ENCODE measurements around the gene PDE7B. TPM values are rescaled to one million over a fixed set of nuclear protein-coding genes. Genes with fewer than 3 reads are reported as not detected.

The PDE7B gene
- total and polyA plus RNA-seq, 2 of the 4 experiments (the other 2 are of a cell fraction), result 7.8 to 12.4 TPM

- no peak overlapping the region for H3K4me2 ChIP-seq (ENCODE audit: low read depth, low read length)
- intact Hi-C loops (cut with micrococcal nuclease) (no loop called here), in situ Hi-C loops (cut with MboI; ENCODE audit: low sequenced_read_pairs) (no loop called here), dilution Hi-C loops (cut with HindIII; ENCODE audit: low sequenced_read_pairs, unreplicated experiment) (no loop called here)
- ATAC-seq (ENCODE audit: low read depth), result peak; percentile 50
- no peak overlapping the region for H2AFZ ChIP-seq (replicated peaks; ENCODE audit: low read length, poor library complexity)
- H2BK5ac ChIP-seq (ENCODE audit: low read depth, low read length, poor library complexity, severe bottlenecking), result peak overlapping the region; percentile 59
- H3K23ac ChIP-seq (ENCODE audit: low read depth, low read length), result no peak overlapping the region
- peak overlapping the region; percentile 8; the same call in 1 of the 2 replicates for H3K27ac ChIP-seq (ENCODE audit: insufficient read depth, low read length)
- peak overlapping the region; percentile 45; the same call in 1 of the 2 replicates for H2BK120ac ChIP-seq (ENCODE audit: low read depth, low read length)
- TF ChIP-seq RCOR1 (IDR thresholded peaks at IDR 0.05; ENCODE audit: insufficient replicate concordance, low read length) (no peak), RAD21 (IDR thresholded peaks at IDR 0.05; ENCODE audit: low read length) (no peak), RFX5 (IDR thresholded peaks at IDR 0.05; ENCODE audit: low read depth, low read length) (no peak), ELK1 (IDR thresholded peaks at IDR 0.05; ENCODE audit: borderline replicate concordance, low read depth, low read length) (no peak), MAZ (IDR thresholded peaks at IDR 0.05; ENCODE audit: borderline replicate concordance, low read depth, low read length) (no peak), NFE2L2 (IDR thresholded peaks at IDR 0.05; ENCODE audit: low read depth, low read length) (no peak), BHLHE40 (IDR thresholded peaks at IDR 0.05; ENCODE audit: low read depth, low read length) (no peak), MXI1 (IDR thresholded peaks at IDR 0.05; ENCODE audit: borderline replicate concordance, low read depth, low read length) (no peak), MAFK (IDR thresholded peaks at IDR 0.05; ENCODE audit: low read depth, low read length) (no peak), CHD1 (IDR thresholded peaks at IDR 0.05; ENCODE audit: low read depth, low read length) (no peak), POLR2A (IDR thresholded peaks at IDR 0.05; ENCODE audit: low read depth, low read length) (no peak), SMC3 (IDR thresholded peaks at IDR 0.05; ENCODE audit: low read depth, low read length) (no peak), CTCF (conservative IDR thresholded peaks at IDR 0.05; ENCODE audit: low read depth, low read length) (no peak), CEBPB (IDR thresholded peaks at IDR 0.05; ENCODE audit: low read depth, low read length) (no peak), FOS (IDR thresholded peaks at IDR 0.05; ENCODE audit: low read depth, low read length) (no peak)
- H4K91ac ChIP-seq (ENCODE audit: insufficient read depth, low read depth, low read length), result 0 out of 2 replicates have a peak overlapping the region, but pooled peaks have one; percentile 1
- 0 out of 2 replicates have a peak overlapping the region, but pooled peaks have one; percentile 21 for H2AK5ac ChIP-seq (ENCODE audit: low read depth, low read length)
- H3K27me3 ChIP-seq (ENCODE audit: control insufficient read depth, insufficient read depth, low read length), result no peaks in the 10 kb centered on the region
- H3K9ac ChIP-seq (ENCODE audit: low read depth, low read length), result no peak overlapping the region
- peak overlapping the region in 1 of 2 experiments; percentile 22; a peak in 2 of 4 replicates for H4K8ac ChIP-seq (ENCODE audit: low read depth in 2 of 2, low read length in 2 of 2)
- H3K56ac ChIP-seq (ENCODE audit: extremely low read depth, insufficient read depth, low read length), result no peak overlapping the region
- POLR2A ChIA-PET (ENCODE audit: unreplicated experiment), result no interaction called here
- H2AK9ac ChIP-seq (replicated peaks; ENCODE audit: low read depth, low read length, poor library complexity), result no peak overlapping the region
- BruUV-seq (replicated peaks), result no TSS peak
- 0% methylated on average over 1 of the region's 6 CpGs; no CpG with 5 or more reads in 1 of the 2 experiments for WGBS, 2 experiments (ENCODE audit: extremely low coverage in 2 of 2, insufficient read length in 1 of 2)
- H3K4ac ChIP-seq (ENCODE audit: low read depth, low read length), result peak overlapping the region; percentile 31
- peaks cover 4% of the 10 kb centered on the region for H3K36me3 ChIP-seq (ENCODE audit: control insufficient read depth, insufficient read depth, low read length)
- H3K18ac ChIP-seq (ENCODE audit: low read depth, low read length), result 0 out of 2 replicates have a peak overlapping the region, but pooled peaks have one; percentile 11
- H4K5ac ChIP-seq (ENCODE audit: low read depth, low read length), result peak overlapping the region; percentile 49; the same call in 1 of the 2 replicates
- DNase-seq, result peak; percentile 72
- H3K14ac ChIP-seq (replicated peaks; ENCODE audit: low read depth, low read length), result peak overlapping the region; percentile 23; the same call in 1 of the 2 replicates
- H3K79me1 ChIP-seq (ENCODE audit: low read depth in 1 of 2, low read length in 2 of 2), result peaks cover 33 to 81% of the 10 kb centered on the region in 2 experiments
- CTCF ChIA-PET, result no interaction called here
- peak overlapping the region; percentile 21; the same call in 1 of the 2 replicates for H2BK20ac ChIP-seq (ENCODE audit: low read depth, low read length)
- H3K9me3 ChIP-seq (ENCODE audit: control insufficient read depth, insufficient read depth, low read length), result no peaks in the 10 kb centered on the region
- peaks cover 8% of the 10 kb centered on the region; the same call in 1 of the 2 replicates for H3K9me1 ChIP-seq (ENCODE audit: insufficient read depth, low read length)
- no peak overlapping the region for H3K4me3 ChIP-seq (ENCODE audit: insufficient read depth, low read depth, low read length)
- peaks cover 26% of the 10 kb centered on the region for H3K4me1 ChIP-seq (ENCODE audit: control insufficient read depth, insufficient read depth, low read length)
- no peaks in the 10 kb centered on the region; the same call in 1 of the 2 replicates for H4K20me1 ChIP-seq (ENCODE audit: insufficient read depth, low read length)
- no peak overlapping the region for H2BK15ac ChIP-seq (ENCODE audit: low read depth, low read length)
Measured at GRCh38 chr6:136085370-136086115, 234.0 kb downstream of the PDE7B start.
